HG02943 (cell line): ENCODE results near the gene IRX4.

Source experiments
- ATAC-seq: cut with Tn5 transposase; IDR thresholded peaks from one replicate; pipeline ENCODE4 v1.9.1; 2021; ENCODE audit warnings: mild to moderate bottlenecking, low read depth, moderate library complexity; ENCODE audit not compliant: unreplicated experiment

IRX4 gene

DNA sequence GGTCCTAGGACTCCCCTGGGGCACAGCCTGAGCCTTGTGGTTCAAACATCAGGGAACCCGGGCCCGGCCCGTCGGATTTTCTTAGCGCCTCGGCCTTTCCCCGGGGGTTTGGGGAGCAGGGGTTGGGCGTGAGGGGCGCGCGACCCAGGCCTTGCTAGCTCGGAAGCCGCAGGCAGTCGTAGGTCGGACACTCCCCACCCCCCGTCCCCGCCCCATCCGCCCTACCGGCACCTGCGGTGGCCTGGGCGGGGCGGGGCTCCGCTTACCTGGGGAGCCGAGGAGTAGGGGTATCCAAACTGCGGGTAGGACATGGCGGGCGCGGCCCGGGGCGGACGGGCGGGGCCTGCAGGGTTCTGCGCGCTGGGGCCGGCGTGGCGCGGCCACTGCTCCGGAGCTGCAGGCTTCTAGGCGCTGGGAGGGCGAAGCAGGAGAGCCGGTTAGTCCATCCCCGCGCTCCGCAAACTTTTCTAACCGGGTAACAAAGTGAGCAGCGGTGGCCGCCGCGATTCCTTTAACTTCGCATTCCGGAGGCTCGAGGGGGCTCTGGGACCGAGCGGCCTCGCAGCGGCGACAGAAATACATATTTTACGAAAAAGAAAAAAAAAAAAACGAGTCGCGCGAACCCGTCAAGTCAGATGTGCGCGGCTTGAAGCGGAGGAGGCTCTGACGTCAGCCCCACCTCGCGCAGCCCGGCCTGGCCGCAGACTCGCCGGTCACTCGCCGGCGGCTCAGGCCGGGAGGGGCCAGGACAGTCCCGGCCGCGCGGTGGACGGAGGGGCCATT is at the start of gene IRX4:
Gene IRX4 (minus strand): TSS at position 589 of the 783 bp plus-strand sequence. CDS start 278 bp downstream, at position 311.
- no peak for ATAC-seq

DNA sequence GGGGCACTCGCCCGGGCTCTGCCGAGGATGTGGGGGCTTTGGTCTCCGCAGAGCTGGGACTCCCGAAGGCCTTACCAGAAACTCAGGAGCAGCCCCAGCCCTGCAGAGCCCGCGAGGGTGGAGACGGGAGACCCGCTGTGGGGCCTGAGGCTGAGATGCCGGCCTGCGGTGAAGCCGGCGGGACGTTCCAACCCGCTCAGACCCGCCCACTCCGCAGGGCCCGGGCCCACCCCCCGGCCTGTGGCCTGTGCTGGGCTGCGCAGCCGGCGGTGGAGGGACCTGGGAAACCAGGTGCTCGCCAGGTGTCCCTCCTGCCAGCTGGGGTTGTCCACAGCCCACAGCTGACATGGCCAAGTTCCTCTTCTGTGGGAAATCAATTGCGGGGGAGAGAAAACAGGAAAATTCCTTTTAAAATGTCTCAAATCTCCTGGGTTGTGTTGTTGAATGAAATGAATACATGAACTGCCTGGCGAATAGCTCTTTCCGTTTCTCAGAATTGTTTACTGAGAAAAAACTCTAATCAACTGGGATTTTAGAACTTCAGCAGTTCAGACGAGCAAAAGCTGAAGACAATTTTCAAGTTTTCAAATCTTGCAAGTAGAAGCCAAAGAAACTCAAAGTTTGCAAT is 49.0 kb upstream of the IRX4 start:
- no peak for ATAC-seq

- ATAC-seq = no peak
Observed at GRCh38 chr5:1930880-1931603, 48.3 kb upstream of the IRX4 start.

- ATAC-seq = no peak
Observed at GRCh38 chr5:1930501-1930879, 47.8 kb upstream of the IRX4 start.

- no peak for ATAC-seq
Observed at GRCh38 chr5:1929108-1929991, 46.6 kb upstream of the IRX4 start.

DNA sequence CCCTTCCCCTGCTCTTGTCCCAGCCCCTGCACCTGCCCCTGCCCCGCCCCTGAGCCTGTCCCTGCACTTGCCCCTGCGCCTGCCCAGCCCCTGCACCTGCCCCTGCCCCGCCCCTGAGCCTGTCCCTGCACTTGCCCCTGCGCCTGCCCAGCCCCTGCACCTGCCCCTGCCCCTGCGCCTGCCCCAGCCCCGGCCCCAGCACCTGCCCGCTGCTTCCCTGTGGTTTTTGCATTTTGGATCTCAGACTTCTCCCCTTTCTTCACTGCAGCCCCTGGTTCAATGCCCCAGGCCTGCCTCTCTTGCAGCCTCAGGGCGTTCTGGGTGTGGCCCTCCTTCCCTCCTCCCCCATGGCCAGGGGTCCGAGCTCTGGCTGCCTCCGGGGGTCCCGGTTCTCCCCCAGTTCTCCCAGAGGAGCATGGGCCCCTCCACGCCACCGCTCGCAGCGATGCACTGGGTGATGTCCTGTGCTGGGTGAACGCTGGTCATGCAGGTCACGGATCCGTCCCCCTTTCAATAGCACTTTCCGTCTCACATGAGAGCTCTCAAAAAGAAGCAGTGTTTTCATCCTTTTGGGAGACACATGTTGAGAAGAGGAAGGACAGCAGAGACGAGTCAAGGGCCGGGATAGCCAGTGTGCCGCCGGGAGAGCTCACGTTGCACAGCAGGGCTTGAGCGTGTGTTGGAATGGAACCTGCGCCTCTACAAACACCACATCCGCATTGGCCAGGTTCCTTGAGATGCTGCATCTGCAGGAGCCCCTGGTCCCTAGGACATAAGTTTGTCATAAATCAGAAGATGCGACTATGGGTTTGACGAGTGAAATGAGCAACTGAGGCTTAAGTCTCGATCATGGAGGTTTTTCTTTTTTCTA is 44.0 kb upstream of the IRX4 start:
- ATAC-seq = no peak

DNA sequence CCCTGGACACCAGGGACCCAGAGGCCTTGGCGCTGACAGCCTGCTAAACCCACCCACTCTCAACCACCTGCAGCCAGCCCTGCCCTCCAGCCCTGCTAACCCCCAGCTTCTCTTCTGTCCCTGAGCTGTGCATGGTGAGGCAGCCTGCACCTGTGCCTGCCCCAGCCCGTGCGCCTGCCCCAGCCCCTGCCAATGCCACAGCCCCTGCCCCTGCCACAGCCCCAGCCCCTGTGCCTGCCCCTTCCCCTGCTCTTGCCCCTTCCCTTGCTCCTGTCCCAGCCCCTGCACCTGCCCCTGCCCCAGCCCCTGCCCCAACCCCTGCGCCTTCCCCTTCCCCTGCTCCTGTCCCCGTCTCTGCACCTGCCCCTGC is 43.3 kb upstream of the IRX4 start:
- ATAC-seq = no peak

DNA sequence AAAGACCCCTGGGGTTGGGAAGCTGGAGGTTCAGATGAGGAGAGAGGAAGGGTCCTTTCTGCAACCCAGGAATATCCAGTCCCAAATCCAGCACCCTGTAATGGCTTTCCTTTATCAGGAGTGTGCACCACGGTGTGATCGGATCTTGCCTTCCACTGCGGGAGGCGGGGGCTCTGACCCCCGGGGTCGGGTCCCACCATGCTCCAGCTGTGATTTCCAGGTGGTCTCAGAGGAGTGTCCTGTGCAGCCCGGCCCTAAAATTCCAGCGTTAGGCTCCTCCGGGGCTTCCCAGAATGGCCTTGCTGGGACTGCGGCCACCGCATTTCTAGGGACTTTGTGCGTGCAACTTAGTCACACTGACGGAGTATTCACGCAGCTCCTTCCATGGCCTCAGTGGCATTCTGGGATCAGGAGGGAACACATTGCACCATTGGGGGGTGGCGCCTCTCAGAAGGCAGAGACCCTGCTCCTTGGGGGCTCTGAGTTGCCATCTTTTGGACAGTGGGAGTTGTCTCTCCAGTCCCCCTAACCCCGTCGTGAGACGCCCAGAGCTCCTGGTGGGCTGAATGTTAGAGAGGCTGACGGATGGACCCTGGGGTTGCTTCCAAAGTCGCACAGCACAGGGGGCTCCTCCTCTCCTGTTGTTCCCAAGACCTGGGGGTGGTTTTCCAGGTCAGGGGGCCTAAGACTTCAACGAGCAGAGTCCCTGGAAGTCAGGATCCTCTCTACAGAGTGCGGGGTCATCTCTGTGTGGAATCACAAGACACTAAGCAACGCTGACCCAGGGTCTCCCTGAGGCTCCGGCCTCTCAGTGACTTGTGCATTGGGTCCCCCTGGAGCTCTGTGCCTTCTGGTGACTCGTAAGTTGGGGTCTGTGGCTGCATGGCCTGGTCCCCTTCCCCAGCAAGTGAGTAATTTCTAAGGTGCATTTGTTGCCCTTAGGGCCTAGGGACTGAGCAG is 42.7 kb upstream of the IRX4 start:
- no peak for ATAC-seq

- no peak for ATAC-seq
Observed at GRCh38 chr5:1923766-1924165, 41.0 kb upstream of the IRX4 start.

GRCh38 chr5:1923341-1923740 is 40.6 kb upstream of the IRX4 start:
- ATAC-seq = no peak

- no peak for ATAC-seq
Observed at GRCh38 chr5:1921711-1922110, 39.0 kb upstream of the IRX4 start.

GRCh38 chr5:1919750-1920149 is 37.0 kb upstream of the IRX4 start:
- no peak for ATAC-seq

- ATAC-seq = no peak
Observed at GRCh38 chr5:1919209-1919566, 36.5 kb upstream of the IRX4 start.

GRCh38 chr5:1918488-1919208 is 35.9 kb upstream of the IRX4 start:
- no peak for ATAC-seq

DNA sequence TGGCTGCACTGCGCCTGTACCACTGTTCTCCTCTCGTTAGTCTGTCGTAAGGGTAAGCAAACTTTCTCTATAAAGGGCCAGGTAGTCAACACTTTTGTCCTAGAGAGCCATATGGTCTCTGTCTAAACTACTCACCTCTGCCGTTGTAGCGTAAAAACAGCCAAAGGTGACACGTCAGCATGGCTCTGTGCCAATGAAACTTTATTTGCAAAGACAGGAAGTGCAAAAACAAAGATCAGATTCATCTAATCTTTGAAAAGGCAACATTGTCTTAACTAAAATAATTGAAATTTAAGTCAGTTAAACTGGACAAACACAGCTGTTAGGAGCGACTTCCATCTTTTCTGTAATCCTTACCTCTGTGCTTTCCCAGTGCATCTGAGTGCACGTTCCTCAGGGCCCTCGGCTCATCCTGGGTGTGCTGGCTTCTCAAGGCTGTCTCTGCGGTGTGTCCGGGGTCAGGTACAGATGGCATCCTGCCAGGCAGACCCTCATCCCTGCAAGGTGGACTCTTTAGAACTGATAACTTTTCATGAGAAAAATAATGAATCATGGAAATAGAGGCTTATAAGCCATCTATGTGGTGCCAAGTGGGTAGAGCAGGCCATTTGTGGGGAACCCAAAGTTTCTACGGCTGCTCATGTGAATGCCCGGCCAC is 35.2 kb upstream of the IRX4 start:
- no peak for ATAC-seq

GRCh38 chr5:1916041-1917001 is 33.6 kb upstream of the IRX4 start:
- ATAC-seq = no peak
